ENCODE data around the gene CARMIL1.

- TF ChIP-seq POLR2AphosphoS5 (IDR thresholded peaks at IDR 0.05): no peak
- peak in 1 of 3 donors; percentile 5 for TF ChIP-seq CTCF (IDR thresholded peaks at IDR 0.05)
- no peak for TF ChIP-seq POLR2A (IDR thresholded peaks at IDR 0.05)
Measured at GRCh38 chr6:25472306-25472705, 193.1 kb downstream of the CARMIL1 start.

All from breast epithelium (tissue), 3 donors.